GM12801 (cell line): ENCODE data around the gene COL28A1.

Source experiments
- CTCF ChIP-seq: IDR thresholded peaks from one replicate; pipeline ENCODE4 v1.5.1; 2011; ENCODE audit warnings: control low read depth; ENCODE audit not compliant: insufficient read length; ENCODE audit errors: extremely low read depth

COL28A1 gene

GRCh38 chr7:7481802-7482201, 53.9 kb downstream of the COL28A1 start:
- no peak for TF ChIP-seq CTCF

GRCh38 chr7:7479275-7479805, 56.3 kb downstream of the COL28A1 start:
- TF ChIP-seq CTCF: no peak

GRCh38 chr7:7478569-7478968, 57.1 kb downstream of the COL28A1 start:
- no peak for TF ChIP-seq CTCF

GRCh38 chr7:7476381-7476780, 59.3 kb downstream of the COL28A1 start:
- no peak for TF ChIP-seq CTCF

- TF ChIP-seq CTCF: no peak
Observed at GRCh38 chr7:7475601-7476000, 60.1 kb downstream of the COL28A1 start.

GRCh38 chr7:7474436-7474835, 61.2 kb downstream of the COL28A1 start:
- no peak for TF ChIP-seq CTCF

- no peak for TF ChIP-seq CTCF
Observed at GRCh38 chr7:7454000-7454399, 81.7 kb downstream of the COL28A1 start.

- no peak for TF ChIP-seq CTCF
Observed at GRCh38 chr7:7452652-7453051, 83.0 kb downstream of the COL28A1 start.
